Neuronal stem cell (in vitro differentiated cells): ENCODE measurements around the gene CPVL.

ENCODE experiments used
- DNase-seq: peaks from one replicate; pipeline ENCODE4 v3.0.0-alpha.2; 2013; ENCODE audit warnings: low spot score
- H2AFZ ChIP-seq: one replicate; pipeline ENCODE4 v1.6.1; 2013; ENCODE audit warnings: mild to moderate bottlenecking, low read length, inconsistent platforms
- H2AK5ac ChIP-seq: 2 replicates; pipeline ENCODE4 v1.6.1; 2013; ENCODE audit warnings: low read depth, mild to moderate bottlenecking, inconsistent platforms, low read length, moderate library complexity, mixed read lengths
- H2BK120ac ChIP-seq: 2 replicates; pipeline ENCODE4 v1.6.1; 2013; ENCODE audit warnings: low read depth, mild to moderate bottlenecking, inconsistent platforms, low read length, moderate library complexity, mixed read lengths
- H2BK12ac ChIP-seq: one replicate; pipeline ENCODE4 v1.6.1; 2013; ENCODE audit warnings: low read length, inconsistent platforms
- H2BK15ac ChIP-seq: 2 replicates; pipeline ENCODE4 v1.6.1; 2013; ENCODE audit warnings: mild to moderate bottlenecking, low read length, inconsistent platforms, mixed read lengths
- H2BK5ac ChIP-seq: one replicate; pipeline ENCODE4 v1.6.1; 2013; ENCODE audit warnings: inconsistent platforms, mild to moderate bottlenecking, low read length, moderate library complexity
- H3K14ac ChIP-seq: one replicate; pipeline ENCODE4 v1.6.1; 2013; ENCODE audit warnings: low read length, inconsistent platforms
- H3K18ac ChIP-seq: 2 replicates; pipeline ENCODE4 v1.6.1; 2013; ENCODE audit warnings: low read length, inconsistent platforms
- H3K23ac ChIP-seq: 2 replicates; pipeline ENCODE4 v1.6.1; 2013; ENCODE audit warnings: low read depth, mild to moderate bottlenecking, mixed read lengths, low read length, inconsistent platforms; ENCODE audit not compliant: poor library complexity
- H3K27ac ChIP-seq: replicated peaks from 3 replicates; pipeline ENCODE4 v1.5.1; 2013; ENCODE audit warnings: low read length, inconsistent platforms
- H3K27me3 ChIP-seq, 3 experiments: 2 replicates each; pipeline ENCODE4 v1.6.1; 2013; ENCODE audit warnings: low read length in 3 of 3, mild to moderate bottlenecking in 2 of 3, inconsistent platforms in 1 of 3, low read depth in 1 of 3, mixed read lengths in 1 of 3, moderate library complexity in 1 of 3; ENCODE audit not compliant: control insufficient read depth in 3 of 3, insufficient read depth in 3 of 3
- H3K36me3 ChIP-seq, 2 donors: replicated peaks in 1 of 2; 2 replicates each; pipeline ENCODE4 v1.6.1; 2013; ENCODE audit warnings: low read length in 2 of 2; ENCODE audit not compliant: control insufficient read depth in 2 of 2, insufficient read depth in 2 of 2
- H3K4ac ChIP-seq: 2 replicates; pipeline ENCODE4 v1.6.1; 2013; ENCODE audit warnings: inconsistent platforms, mild to moderate bottlenecking, low read length, moderate library complexity
- H3K4me1 ChIP-seq, 2 donors: 1 replicate in 1 of 2; 2 replicates in 1 of 2; pipeline ENCODE4 v1.6.1; 2013; ENCODE audit warnings: low read length in 2 of 2, low read depth in 1 of 2; ENCODE audit not compliant: control insufficient read depth in 2 of 2, insufficient read depth in 1 of 2
- H3K4me2 ChIP-seq: one replicate; pipeline ENCODE4 v1.6.1; 2013; ENCODE audit warnings: mild to moderate bottlenecking, low read length, inconsistent platforms; ENCODE audit not compliant: insufficient read depth, poor library complexity, severe bottlenecking
- H3K4me3 ChIP-seq, 2 donors: 2 replicates each; pipeline ENCODE4 v1.5.1; 2013; ENCODE audit warnings: low read length in 2 of 2, mild to moderate bottlenecking in 2 of 2, inconsistent platforms in 1 of 2, moderate library complexity in 1 of 2
- H3K79me1 ChIP-seq: one replicate; pipeline ENCODE4 v1.6.1; 2013; ENCODE audit warnings: low read depth, mild to moderate bottlenecking, inconsistent platforms, low read length, moderate library complexity
- H3K9ac ChIP-seq: one replicate; pipeline ENCODE4 v1.6.1; 2013; ENCODE audit warnings: mild to moderate bottlenecking, low read depth, low read length, inconsistent platforms; ENCODE audit not compliant: poor library complexity
- H3K9me3 ChIP-seq, 2 donors: replicated peaks in 1 of 2; 2 replicates each; pipeline versions ENCODE3 to v1.6.1; 2013; ENCODE audit warnings: low read length in 2 of 2, mild to moderate bottlenecking in 2 of 2, inconsistent platforms in 1 of 2, low read depth in 1 of 2, mixed read lengths in 1 of 2, moderate library complexity in 1 of 2; ENCODE audit not compliant: control insufficient read depth in 2 of 2, insufficient read depth in 1 of 2
- H4K8ac ChIP-seq: one replicate; pipeline ENCODE4 v1.6.1; 2013; ENCODE audit warnings: low read depth, mild to moderate bottlenecking, inconsistent platforms, low read length, moderate library complexity
- H4K91ac ChIP-seq: one replicate; pipeline ENCODE4 v1.6.1; 2013; ENCODE audit warnings: low read length, low read depth, mild to moderate bottlenecking, inconsistent platforms; ENCODE audit not compliant: poor library complexity
- WGBS, 2 donors: extraction: QIAGEN DNeasy Blood & Tissue Kit; methylation state at CpG; one replicate each; pipeline ENCODE4 v1.1.7; 2013; ENCODE audit warnings: missing lambda C conversion rate in 2 of 2, mixed read lengths in 1 of 2; ENCODE audit not compliant: insufficient read length in 2 of 2, insufficient replicate concordance in 1 of 2; ENCODE audit errors: extremely low coverage in 2 of 2; 5-methylcytosine and 5-hydroxymethylcytosine counted together

Gene CPVL

GRCh38 chr7:29139191-29139590 is 7.1 kb downstream of the CPVL start:
- Histone ChIP-seq H3K27me3 (no peaks in the 10 kb centered on the region), H2AK5ac (no peak overlapping the region), H3K4me2 (no peak overlapping the region), H3K4me3 (no peak overlapping the region), H3K9ac (no peak overlapping the region), H2AFZ (no peak overlapping the region), H3K36me3 (no peaks in the 10 kb centered on the region), H2BK12ac (no peak overlapping the region), H3K79me1 (no peaks in the 10 kb centered on the region), H2BK120ac (no peak overlapping the region), H4K91ac (no peak overlapping the region), H3K4ac (no peak overlapping the region), H3K18ac (no peak overlapping the region), H3K23ac (no peak overlapping the region), H2BK5ac (no peak overlapping the region), H3K9me3 (peaks cover 0 to 1% of the 10 kb centered on the region in 2 donors), H3K14ac (no peak overlapping the region), H3K27ac (no peak overlapping the region), H3K4me1 (peaks cover 0 to 13% of the 10 kb centered on the region in 2 donors), H2BK15ac (no peak overlapping the region), H4K8ac (no peak overlapping the region)
- no peak for DNase-seq
- WGBS, 2 donors = no CpG with 5 or more reads among the region's 2 CpGs

- H3K9ac ChIP-seq = no peak overlapping the region
- no peak overlapping the region for H3K18ac ChIP-seq
- no peak overlapping the region for H4K91ac ChIP-seq
- no peaks in the 10 kb centered on the region for H3K36me3 ChIP-seq
- no peak overlapping the region for H3K14ac ChIP-seq
- H2AFZ ChIP-seq = no peak overlapping the region
- H3K4me1 ChIP-seq = peaks cover 0 to 15% of the 10 kb centered on the region in 2 donors
- no peaks in the 10 kb centered on the region for H3K79me1 ChIP-seq
- H2BK15ac ChIP-seq = no peak overlapping the region
- no peak overlapping the region for H3K23ac ChIP-seq
- no peak overlapping the region for H3K4ac ChIP-seq
- no peak overlapping the region for H2BK12ac ChIP-seq
- DNase-seq = no peak
- no peak overlapping the region for H2BK5ac ChIP-seq
- no peak overlapping the region for H3K4me3 ChIP-seq
- H2BK120ac ChIP-seq = no peak overlapping the region
- H3K4me2 ChIP-seq = no peak overlapping the region
- WGBS, 2 donors = no CpG with 5 or more reads among the region's 4 CpGs
- no peak overlapping the region for H4K8ac ChIP-seq
- no peak overlapping the region for H2AK5ac ChIP-seq
- H3K27ac ChIP-seq = no peak overlapping the region
- peaks cover 0 to 1% of the 10 kb centered on the region in 2 donors for H3K9me3 ChIP-seq
- no peaks in the 10 kb centered on the region for H3K27me3 ChIP-seq
Measured at GRCh38 chr7:29138588-29138987, 7.7 kb downstream of the CPVL start.

- no peak overlapping the region for H2BK120ac ChIP-seq
Measured at GRCh38 chr7:29135846-29136245, 10.5 kb downstream of the CPVL start.

GRCh38 chr7:29132980-29133379 is 13.4 kb downstream of the CPVL start:
- H3K4me2 ChIP-seq = no peak overlapping the region
- H3K4me1 ChIP-seq = peaks cover 2 to 14% of the 10 kb centered on the region in 2 donors
- no peak overlapping the region for H3K27ac ChIP-seq
- H3K14ac ChIP-seq = no peak overlapping the region
- H2BK15ac ChIP-seq = no peak overlapping the region
- DNase-seq = no peak
- no CpG with 5 or more reads among the region's 3 CpGs for WGBS, 2 donors
- H4K8ac ChIP-seq = no peak overlapping the region
- H3K36me3 ChIP-seq = no peaks in the 10 kb centered on the region
- H3K4ac ChIP-seq = no peak overlapping the region
- H2AK5ac ChIP-seq = no peak overlapping the region
- no peak overlapping the region for H2BK12ac ChIP-seq
- H3K4me3 ChIP-seq = no peak overlapping the region
- no peak overlapping the region for H3K23ac ChIP-seq
- no peaks in the 10 kb centered on the region for H3K27me3 ChIP-seq
- H2BK120ac ChIP-seq = no peak overlapping the region
- no peak overlapping the region for H3K9ac ChIP-seq
- no peaks in the 10 kb centered on the region for H3K79me1 ChIP-seq
- H3K9me3 ChIP-seq = peaks cover 0 to 1% of the 10 kb centered on the region in 2 donors
- no peak overlapping the region for H2BK5ac ChIP-seq
- no peak overlapping the region for H2AFZ ChIP-seq
- H3K18ac ChIP-seq = no peak overlapping the region
- no peak overlapping the region for H4K91ac ChIP-seq

More at GRCh38 chr7:29135846-29136245, 10.5 kb downstream of the CPVL start:
- DNase-seq = no peak
- Histone ChIP-seq H3K4me3 (no peak overlapping the region), H3K79me1 (no peaks in the 10 kb centered on the region), H3K14ac (no peak overlapping the region), H3K4me2 (no peak overlapping the region), H2BK15ac (no peak overlapping the region), H4K8ac (no peak overlapping the region), H4K91ac (no peak overlapping the region), H2AFZ (no peak overlapping the region), H3K23ac (no peak overlapping the region), H3K27me3 (no peaks in the 10 kb centered on the region), H3K9ac (no peak overlapping the region), H3K27ac (no peak overlapping the region), H3K4ac (no peak overlapping the region), H2AK5ac (no peak overlapping the region), H3K9me3 (peaks cover 0 to 1% of the 10 kb centered on the region in 2 donors), H2BK5ac (no peak overlapping the region), H2BK12ac (no peak overlapping the region), H3K36me3 (no peaks in the 10 kb centered on the region), H3K4me1 (peaks cover 0 to 21% of the 10 kb centered on the region in 2 donors), H3K18ac (no peak overlapping the region)
- no CpG with 5 or more reads among the region's 1 CpG for WGBS, 2 donors
